Endothelial cell of hepatic sinusoid (primary cell): ENCODE data around the gene PSG5.
"Not testable (repeated sequence)": the region's sequence is repeated elsewhere in the genome, so short reads cannot be mapped to it uniquely, and the experiment has no call there.

ENCODE experiments used
- in situ Hi-C: cut with HindIII; loops from 2 replicates; pipeline ENCODE4 v1.10.0; 2017; ENCODE audit warnings: low sequenced_read_pairs

Gene PSG5

GRCh38 chr19:43188092-43188491 lies 1.8 kb upstream of the PSG5 start:
- in situ Hi-C loops = not testable (repeated sequence)

- in situ Hi-C loops = not testable (repeated sequence)
Observed at GRCh38 chr19:43181869-43182771, 4.2 kb downstream of the PSG5 start.

- in situ Hi-C loops = not testable (repeated sequence)
Observed at GRCh38 chr19:43179569-43180147, 6.7 kb downstream of the PSG5 start.

DNA sequence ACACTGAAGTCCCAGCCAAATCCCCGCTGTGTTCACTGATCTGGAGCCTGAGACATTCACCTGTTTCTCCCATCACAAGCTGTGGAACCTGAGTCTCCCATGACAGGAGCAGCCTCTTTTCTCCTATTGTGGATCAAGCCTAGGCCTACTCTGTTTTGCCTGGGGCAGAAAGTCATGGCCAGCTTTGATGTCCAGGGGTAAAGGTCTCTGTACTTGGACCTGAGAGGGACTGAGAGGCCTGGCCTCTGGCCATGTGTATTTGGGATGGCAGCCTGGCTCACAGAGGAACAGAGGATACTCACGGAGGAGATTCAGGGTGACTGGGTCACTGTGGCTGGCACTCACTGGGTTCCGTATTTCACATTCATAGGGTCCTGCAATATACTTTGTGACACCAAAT lies 7.8 kb downstream of the PSG5 start:
- in situ Hi-C loops = not testable (repeated sequence)

- in situ Hi-C loops = not testable (repeated sequence)
Observed at GRCh38 chr19:43165906-43166305, 20.4 kb downstream of the PSG5 start.

DNA sequence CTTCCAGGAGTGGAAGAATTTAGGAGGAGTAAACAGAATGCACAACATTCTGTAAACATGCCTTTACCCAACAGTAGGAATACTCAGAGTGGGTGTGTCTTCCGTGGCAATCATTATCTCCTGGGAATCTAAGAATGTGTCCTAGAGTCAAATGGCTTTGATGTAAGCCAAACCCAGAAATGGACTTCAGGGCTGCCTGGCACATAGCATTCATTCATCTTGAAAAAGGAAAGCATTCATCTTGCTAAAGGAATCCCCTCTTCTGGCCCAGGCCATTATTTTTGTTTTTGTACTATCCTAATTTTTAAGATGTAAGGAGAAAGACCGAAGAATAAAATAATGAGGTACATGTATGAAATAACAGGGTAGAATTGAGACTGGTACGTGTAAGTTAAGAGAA lies 23.2 kb downstream of the PSG5 start:
- in situ Hi-C loops = not testable (repeated sequence)

DNA sequence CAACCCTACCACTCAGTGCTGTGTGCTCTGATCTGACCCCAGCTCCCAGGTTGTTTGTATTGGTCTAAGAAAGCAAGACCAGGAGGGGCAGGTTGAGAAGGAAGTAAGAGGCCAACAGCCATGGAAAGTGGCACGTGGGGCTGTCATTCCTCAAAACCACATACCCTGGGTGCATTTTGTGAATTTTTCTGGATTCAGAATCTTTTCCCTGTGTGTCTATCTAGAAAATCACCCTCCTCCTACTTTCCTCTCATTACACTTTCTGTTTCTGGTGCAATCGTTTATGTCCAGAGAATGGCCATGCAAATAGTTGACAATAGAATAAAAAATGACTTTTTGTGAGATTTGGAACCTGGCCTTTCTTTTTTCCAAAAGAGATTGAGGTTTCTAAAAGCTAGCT lies 24.1 kb downstream of the PSG5 start:
- in situ Hi-C loops = not testable (repeated sequence)

DNA sequence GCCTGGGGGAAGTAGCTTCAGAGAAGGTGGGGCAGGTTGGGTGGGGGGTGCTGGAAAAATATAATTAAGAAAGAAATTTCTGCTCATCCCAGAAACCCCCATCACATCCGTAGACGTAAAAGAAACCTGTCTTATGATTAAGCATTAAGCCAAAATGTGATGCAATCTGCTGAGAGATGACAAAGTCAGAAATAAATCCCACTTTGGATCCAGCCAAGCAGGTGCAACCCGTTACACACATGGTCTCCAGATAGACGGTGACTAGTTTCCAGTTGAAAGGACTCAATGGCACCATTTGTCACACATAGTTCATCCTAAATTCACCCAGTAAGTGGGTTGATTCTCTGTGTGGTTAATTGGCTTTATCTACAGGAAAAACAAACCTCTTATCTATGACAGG lies 34.1 kb downstream of the PSG5 start:
- in situ Hi-C loops = no loop called here

- in situ Hi-C loops = not testable (repeated sequence)
Observed at GRCh38 chr19:43149788-43150187, 36.5 kb downstream of the PSG5 start.

- in situ Hi-C loops = no loop called here
Observed at GRCh38 chr19:43148233-43148632, 38.1 kb downstream of the PSG5 start.

GRCh38 chr19:43141763-43142162 lies 44.6 kb downstream of the PSG5 start:
- in situ Hi-C loops = not testable (repeated sequence)

GRCh38 chr19:43132696-43133095 lies 53.6 kb downstream of the PSG5 start:
- in situ Hi-C loops = no loop called here

- in situ Hi-C loops = not testable (repeated sequence)
Observed at GRCh38 chr19:43131281-43131842, 55.0 kb downstream of the PSG5 start.

DNA sequence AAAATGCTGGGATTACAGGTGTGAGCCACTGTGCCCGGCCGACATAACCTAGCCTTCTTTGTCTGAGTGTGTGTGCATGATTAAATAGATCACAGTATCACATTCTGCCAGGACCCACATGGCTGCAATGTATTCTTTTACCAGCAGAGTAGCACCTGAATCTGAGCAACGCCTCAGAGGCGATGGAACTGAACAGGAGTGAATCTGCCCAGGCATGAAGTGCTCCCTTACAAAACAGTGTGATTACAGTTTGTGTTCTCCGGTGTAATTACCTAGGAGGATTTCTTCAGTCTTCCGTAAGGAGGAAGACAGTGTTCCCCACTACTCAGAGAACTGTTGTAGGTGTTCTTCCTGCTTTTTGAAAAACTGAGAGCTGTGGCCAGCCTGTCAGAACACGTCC lies 57.1 kb downstream of the PSG5 start:
- in situ Hi-C loops = not testable (repeated sequence)

DNA sequence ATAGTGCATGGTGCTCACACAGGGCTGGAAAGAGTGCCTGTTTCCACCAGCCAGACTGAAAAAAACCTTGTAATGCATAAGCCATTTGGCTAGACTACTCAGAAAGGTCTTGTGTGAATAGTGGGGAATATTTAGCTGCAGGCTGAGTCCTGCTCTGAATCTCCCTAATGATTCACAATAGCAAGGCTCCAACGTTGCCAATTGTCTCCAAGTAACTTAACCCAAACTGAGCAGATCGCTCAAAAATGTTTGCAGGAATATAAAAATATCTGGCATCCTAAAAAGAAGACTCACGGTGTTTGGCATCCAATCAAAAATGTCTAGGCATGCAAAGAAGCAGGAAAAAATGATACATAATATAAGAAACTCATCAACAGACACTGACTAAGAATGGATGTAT lies 59.0 kb downstream of the PSG5 start:
- in situ Hi-C loops = not testable (repeated sequence)

DNA sequence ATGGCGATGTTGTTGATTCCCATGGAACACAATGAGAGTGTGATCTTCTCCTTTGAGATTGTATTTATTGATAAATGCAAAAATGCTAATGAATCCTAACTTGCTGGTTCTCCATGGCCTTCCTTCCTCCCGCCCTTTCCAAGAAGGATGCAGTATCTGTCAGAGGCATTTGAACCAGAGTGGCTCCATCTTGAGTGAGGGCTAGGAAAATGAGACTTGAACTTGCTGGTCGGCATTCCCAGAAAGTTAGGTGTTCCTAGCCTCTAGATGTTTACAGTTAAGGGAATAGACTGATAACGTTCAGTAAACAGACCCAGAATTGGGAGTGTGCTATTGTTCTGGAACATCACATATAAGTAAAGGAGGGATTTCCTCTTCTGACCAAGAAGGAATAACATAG lies 59.6 kb downstream of the PSG5 start:
- in situ Hi-C loops = no loop called here

GRCh38 chr19:43124360-43124759 lies 62.0 kb downstream of the PSG5 start:
- in situ Hi-C loops = no loop called here

- in situ Hi-C loops = not testable (repeated sequence)
Observed at GRCh38 chr19:43120433-43121026, 65.8 kb downstream of the PSG5 start.

GRCh38 chr19:43119526-43119925 lies 66.8 kb downstream of the PSG5 start:
- in situ Hi-C loops = not testable (repeated sequence)
